ENCODE data around the gene LDLRAD4.

The LDLRAD4 gene

DNA sequence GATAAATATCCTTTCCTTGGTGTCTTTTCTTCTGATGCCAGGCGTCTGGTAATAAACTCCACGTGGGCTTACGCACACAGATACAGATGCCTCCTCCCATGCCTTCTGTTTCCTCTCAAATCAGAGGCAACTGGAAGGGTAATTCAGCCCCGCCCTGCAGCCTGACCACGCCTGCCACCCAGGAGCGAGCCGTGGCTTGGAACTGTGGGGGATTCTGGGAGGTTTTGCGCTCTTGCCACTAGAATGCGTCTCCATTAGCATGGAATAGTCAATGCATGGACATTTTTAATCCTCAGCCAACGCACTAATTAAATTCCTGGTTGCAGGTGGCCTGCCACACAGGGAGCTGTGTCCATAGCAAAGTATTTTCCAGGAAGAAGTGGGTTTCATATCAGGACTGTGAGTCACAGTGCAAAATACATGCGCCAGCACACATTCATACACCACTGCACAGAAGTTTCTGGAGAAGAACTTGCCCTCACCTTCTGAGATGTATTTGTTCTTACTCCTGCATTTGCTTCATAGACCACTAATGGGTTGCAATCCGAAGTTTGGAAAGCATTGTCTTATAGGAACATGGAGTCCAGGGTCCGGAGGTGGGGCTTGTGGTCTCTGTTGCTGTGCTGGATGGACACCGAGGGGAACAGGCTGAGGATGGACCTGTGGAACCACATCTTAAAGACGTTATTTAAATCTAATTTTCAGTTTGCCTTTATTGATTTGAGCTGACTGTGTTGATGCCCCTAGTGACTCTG lies 151.4 kb downstream of the LDLRAD4 start:
- peaks cover 0 to 9% (median 0%) of the 10 kb centered on the region in 11 experiments; a peak in 2 of 22 replicates for H3K27me3 ChIP-seq
- H3K9ac ChIP-seq = no peak overlapping the region
- H3K4me2 ChIP-seq = peak overlapping the region; percentile 33 to 99 (median 47); a peak in 21 of 22 replicates
- peaks cover 65 to 100% (median 98%) of the 10 kb centered on the region in 10 experiments for H3K4me1 ChIP-seq
- H3K4me3 ChIP-seq = no peak overlapping the region
- peak overlapping the region in 1 of 11 experiments; percentile 5; a peak in 1 of 22 replicates for H3K27ac ChIP-seq
- peaks cover 0 to 58% (median 10%) of the 10 kb centered on the region in 11 experiments; a peak in 10 of 22 replicates for H4K20me1 ChIP-seq
- TF ChIP-seq Cebpa-rat (IDR thresholded peaks at IDR 0.05) = no peak
- H3K36me3 ChIP-seq = peaks cover 0 to 13% (median 0%) of the 10 kb centered on the region in 11 experiments; a peak in 5 of 22 replicates
- H3K9me3 ChIP-seq (replicated peaks in 1 of 11) = no peaks in the 10 kb centered on the region

DNA sequence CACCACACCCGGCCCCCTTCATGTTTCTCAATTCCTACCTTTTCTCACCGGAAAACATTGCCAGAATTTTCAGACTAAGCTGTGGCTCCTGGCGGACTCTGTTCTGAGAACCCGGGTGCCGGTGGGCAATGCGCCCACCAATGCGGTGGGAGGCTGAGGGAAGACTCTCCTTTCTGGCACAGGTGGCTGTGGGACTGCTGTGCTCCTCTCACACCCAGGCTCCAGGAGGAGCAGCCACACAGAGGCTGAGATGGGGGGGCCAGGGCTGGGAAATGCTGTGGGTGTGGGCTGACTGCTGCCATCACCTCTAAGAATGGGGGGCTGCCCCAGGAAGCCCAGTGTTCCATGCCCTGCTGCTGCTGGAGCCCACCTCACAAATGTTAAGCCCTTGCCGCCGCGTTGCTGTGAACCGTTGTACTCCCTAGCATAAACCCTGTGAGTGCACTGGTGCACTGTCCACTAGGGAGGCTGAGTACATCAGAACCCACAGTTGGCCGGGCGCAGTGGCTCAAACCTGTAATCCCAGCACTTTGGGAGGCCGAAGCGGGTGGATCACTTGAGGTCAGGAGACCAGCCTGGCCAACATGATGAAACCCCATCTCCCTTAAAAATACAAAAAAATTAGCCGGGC lies 152.6 kb downstream of the LDLRAD4 start:
- peak overlapping the region; percentile 57 to 99 (median 69) for H3K4me2 ChIP-seq
- TF ChIP-seq Cebpa-rat (IDR thresholded peaks at IDR 0.05) = no peak
- H3K27me3 ChIP-seq = peaks cover 0 to 9% (median 0%) of the 10 kb centered on the region in 11 experiments; a peak in 2 of 22 replicates
- peak overlapping the region in 7 of 11 experiments; percentile 11 to 46 (median 27); a peak in 10 of 22 replicates for H3K27ac ChIP-seq
- peaks cover 0 to 13% (median 0%) of the 10 kb centered on the region in 11 experiments; a peak in 5 of 22 replicates for H3K36me3 ChIP-seq
- H4K20me1 ChIP-seq = peaks cover 0 to 57% (median 16%) of the 10 kb centered on the region in 11 experiments; a peak in 10 of 22 replicates
- peak overlapping the region in 1 of 11 experiments; percentile 19; a peak in 1 of 22 replicates for H3K9ac ChIP-seq
- H3K4me3 ChIP-seq = no peak overlapping the region
- H3K9me3 ChIP-seq (replicated peaks in 1 of 11) = no peaks in the 10 kb centered on the region
- H3K4me1 ChIP-seq = peaks cover 77 to 100% (median 98%) of the 10 kb centered on the region in 10 experiments

DNA sequence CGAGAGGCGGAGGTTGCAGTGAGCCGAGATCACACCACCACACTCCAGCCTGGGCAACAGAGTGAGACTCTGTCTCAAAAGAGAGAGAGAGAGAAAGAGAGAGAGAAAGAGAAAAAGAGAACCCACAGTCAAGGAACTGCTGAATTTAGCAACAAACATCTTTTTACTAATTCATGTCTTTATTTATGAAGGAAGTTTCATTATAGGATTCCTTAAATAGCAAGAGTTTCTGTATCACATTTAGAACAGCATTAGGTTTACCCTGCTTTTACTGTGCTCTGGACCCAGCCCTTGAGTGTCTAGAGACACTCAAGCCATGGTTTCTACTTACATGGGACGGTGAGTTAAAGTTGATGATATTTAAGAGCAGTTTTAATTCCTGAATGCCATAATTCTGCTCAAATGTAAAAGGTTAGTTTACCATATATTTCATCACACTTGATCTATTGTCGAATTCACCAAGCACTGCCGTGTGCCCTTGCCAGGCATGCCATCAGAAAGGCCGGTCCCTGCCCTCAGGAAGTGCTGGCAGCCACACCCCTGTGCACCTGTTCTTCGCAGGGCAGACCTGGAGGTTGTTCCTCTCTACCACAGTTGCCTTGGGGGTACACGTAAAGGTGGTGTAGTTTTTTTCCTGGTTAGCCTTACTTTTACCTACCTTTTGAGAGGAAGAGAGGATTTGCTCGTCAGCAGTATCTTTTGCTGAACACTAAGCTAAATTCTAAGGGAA lies 153.3 kb downstream of the LDLRAD4 start:
- H3K9me3 ChIP-seq (replicated peaks in 1 of 11) = no peaks in the 10 kb centered on the region
- peaks cover 0 to 13% (median 0%) of the 10 kb centered on the region in 11 experiments; a peak in 5 of 22 replicates for H3K36me3 ChIP-seq
- H3K4me2 ChIP-seq = peak overlapping the region; percentile 57 to 99 (median 69)
- H3K4me3 ChIP-seq = no peak overlapping the region
- no peak for TF ChIP-seq Cebpa-rat (IDR thresholded peaks at IDR 0.05)
- peak overlapping the region in 5 of 11 experiments; percentile 13 to 50 (median 38); a peak in 7 of 22 replicates for H3K27ac ChIP-seq
- H3K27me3 ChIP-seq = peaks cover 0 to 9% (median 0%) of the 10 kb centered on the region in 11 experiments; a peak in 2 of 22 replicates
- no peak overlapping the region; a peak in 1 of 22 replicates for H3K9ac ChIP-seq
- H3K4me1 ChIP-seq = peaks cover 80 to 100% (median 98%) of the 10 kb centered on the region in 10 experiments
- peaks cover 0 to 58% (median 16%) of the 10 kb centered on the region in 11 experiments; a peak in 10 of 22 replicates for H4K20me1 ChIP-seq

DNA sequence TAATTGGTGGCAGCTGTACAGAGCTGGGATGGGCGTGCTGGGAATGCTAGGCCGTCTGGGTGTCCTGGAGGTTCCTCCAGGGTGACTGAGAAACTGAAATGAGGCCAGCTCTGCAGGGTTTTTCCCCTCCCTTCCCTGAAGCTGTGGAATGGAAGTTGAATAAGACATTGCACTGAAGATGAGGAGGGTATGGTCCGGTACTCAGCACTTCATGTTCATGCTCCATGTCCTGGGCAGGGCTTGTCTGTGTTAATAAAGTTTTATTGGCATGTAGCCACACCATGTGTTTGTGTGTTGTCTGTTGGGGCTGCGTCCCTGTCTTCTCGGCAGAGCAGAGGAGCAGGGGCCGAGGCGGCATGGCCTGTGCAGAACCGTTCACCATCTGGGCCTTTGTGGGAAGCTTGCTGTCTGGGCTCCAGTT lies 154.0 kb downstream of the LDLRAD4 start:
- Histone ChIP-seq H3K9me3 (replicated peaks in 1 of 11) (no peaks in the 10 kb centered on the region), H3K36me3 (peaks cover 0 to 13% (median 0%) of the 10 kb centered on the region in 11 experiments; a peak in 5 of 22 replicates), H3K9ac (no peak overlapping the region; a peak in 1 of 22 replicates), H3K4me3 (no peak overlapping the region), H3K4me1 (peaks cover 80 to 100% (median 98%) of the 10 kb centered on the region in 10 experiments), H3K27ac (0 out of 22 replicates have a peak overlapping the region, but pooled peaks of 2 of the 11 experiments have one; percentile 10 to 50), H3K27me3 (peaks cover 0 to 9% (median 0%) of the 10 kb centered on the region in 11 experiments; a peak in 2 of 22 replicates), H3K4me2 (peak overlapping the region; percentile 57 to 99 (median 69)), H4K20me1 (peaks cover 0 to 55% (median 12%) of the 10 kb centered on the region in 11 experiments; a peak in 11 of 22 replicates)
- TF ChIP-seq Cebpa-rat (IDR thresholded peaks at IDR 0.05) = no peak

DNA sequence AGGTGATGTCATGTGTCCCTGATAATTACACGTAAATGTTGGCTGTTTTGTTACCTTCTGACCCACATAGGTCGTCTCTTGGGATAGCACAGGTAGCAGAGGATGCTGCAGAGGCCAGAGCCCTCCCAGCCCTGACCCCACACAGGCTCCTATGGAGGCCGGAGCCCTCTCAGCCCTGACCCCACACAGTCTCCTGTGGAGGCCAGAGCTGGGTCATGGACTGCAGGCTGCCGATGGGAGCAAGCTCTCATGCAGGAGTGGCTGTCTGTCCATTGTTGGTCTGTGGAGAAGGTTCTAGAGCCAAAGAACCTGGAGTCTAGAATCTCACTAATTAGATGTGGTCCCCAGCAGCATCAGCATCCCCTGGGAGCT lies 155.5 kb downstream of the LDLRAD4 start:
- H3K27ac ChIP-seq = peak overlapping the region in 8 of 11 experiments; percentile 75 to 85 (median 84); a peak in 10 of 22 replicates
- H3K4me2 ChIP-seq = peak overlapping the region; percentile 89 to 99 (median 97)
- peaks cover 0 to 52% (median 10%) of the 10 kb centered on the region in 11 experiments; a peak in 10 of 22 replicates for H4K20me1 ChIP-seq
- no peaks in the 10 kb centered on the region for H3K9me3 ChIP-seq (replicated peaks in 1 of 11)
- peaks cover 0 to 14% (median 0%) of the 10 kb centered on the region in 11 experiments; a peak in 3 of 22 replicates for H3K27me3 ChIP-seq
- no peak for TF ChIP-seq Cebpa-rat (IDR thresholded peaks at IDR 0.05)
- H3K9ac ChIP-seq = peak overlapping the region in 4 of 11 experiments; percentile 36 to 77 (median 62); a peak in 8 of 22 replicates
- peaks cover 90 to 100% (median 100%) of the 10 kb centered on the region in 10 experiments for H3K4me1 ChIP-seq
- peaks cover 0 to 13% (median 0%) of the 10 kb centered on the region in 11 experiments; a peak in 5 of 22 replicates for H3K36me3 ChIP-seq
- peak overlapping the region in 1 of 10 experiments; percentile 3; a peak in 2 of 20 replicates for H3K4me3 ChIP-seq

DNA sequence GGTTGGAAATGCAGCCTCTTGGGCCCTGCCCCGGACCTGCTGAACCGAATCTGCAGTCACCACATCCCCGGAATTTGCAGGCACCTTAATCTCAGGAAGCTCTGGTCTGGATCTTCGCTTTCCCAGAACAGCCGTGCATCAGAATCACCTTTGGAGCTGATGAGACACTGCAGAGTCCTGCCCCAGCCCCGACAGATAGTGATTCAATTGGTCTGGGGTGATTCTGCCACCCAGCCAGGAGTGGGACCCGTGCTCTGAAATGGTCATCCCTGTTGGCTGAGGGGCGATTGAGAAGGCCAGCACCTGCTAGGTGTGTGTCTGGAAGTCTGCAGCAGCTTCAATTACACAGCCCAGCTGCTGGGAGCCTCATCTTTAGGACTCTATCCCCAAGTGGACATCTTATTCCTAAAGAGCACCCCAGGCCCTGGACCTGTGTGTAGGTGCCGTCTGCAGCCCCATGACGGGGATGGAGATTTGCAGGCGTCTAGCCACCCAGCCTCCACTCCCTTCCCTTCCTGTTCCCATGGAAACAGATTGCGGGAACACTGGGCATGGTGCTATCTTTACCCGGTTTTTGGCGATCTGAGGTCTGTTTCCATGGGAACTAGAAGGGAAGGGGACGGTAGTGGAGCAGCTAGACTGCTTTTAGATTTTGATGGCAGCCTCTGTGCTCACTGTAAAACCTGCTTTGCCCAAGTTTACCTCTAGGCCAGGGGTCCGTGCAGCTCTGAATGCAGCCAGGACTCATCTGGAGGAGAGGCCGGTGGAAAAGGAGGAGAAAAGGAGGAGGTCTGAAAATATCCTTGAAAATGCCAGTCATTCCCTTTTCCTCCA lies 156.1 kb downstream of the LDLRAD4 start:
- peak overlapping the region in 9 of 11 experiments; percentile 32 to 78 (median 65); a peak in 15 of 22 replicates for H3K9ac ChIP-seq
- H3K27ac ChIP-seq = peak overlapping the region in 10 of 11 experiments; percentile 72 to 85 (median 82); a peak in 21 of 22 replicates
- no peak for TF ChIP-seq Cebpa-rat (IDR thresholded peaks at IDR 0.05)
- peaks cover 90 to 100% (median 100%) of the 10 kb centered on the region in 10 experiments for H3K4me1 ChIP-seq
- H3K9me3 ChIP-seq (replicated peaks in 1 of 11) = no peaks in the 10 kb centered on the region
- H3K4me2 ChIP-seq = peak overlapping the region; percentile 89 to 99 (median 97)
- peak overlapping the region in 4 of 10 experiments; percentile 3 to 25 (median 15); a peak in 6 of 20 replicates for H3K4me3 ChIP-seq
- peaks cover 0 to 16% (median 0%) of the 10 kb centered on the region in 11 experiments; a peak in 3 of 22 replicates for H3K27me3 ChIP-seq
- peaks cover 0 to 13% (median 0%) of the 10 kb centered on the region in 11 experiments; a peak in 5 of 22 replicates for H3K36me3 ChIP-seq
- peaks cover 0 to 48% (median 10%) of the 10 kb centered on the region in 11 experiments; a peak in 10 of 22 replicates for H4K20me1 ChIP-seq

Measured in BLaER1 treated with 17β-estradiol and CSF1 and Interleukin-3, amounts not matched to agents 10 nM and 100 nM (cell line).